DOHH2 (cell line): Measurements from ENCODE around the gene WRAP53.
A peak's percentile ranks its signal among the peaks of the same experiment; 100 is the strongest.

ENCODE experiments used
- H3F3A ChIP-seq: fragments of 200-600 bp; sonication (generic), shearing (Covaris generic); 2 replicates; pipeline ENCODE4 v1.6.0; 2016; ENCODE audit warnings: antibody characterized with exemption, mild to moderate bottlenecking; ENCODE audit not compliant: control insufficient read depth, insufficient read depth
- H3K27ac ChIP-seq: fragments of 200-600 bp; sonication (generic); 2 replicates; pipeline ENCODE4 v1.5.1; 2014; ENCODE audit warnings: low read depth, mild to moderate bottlenecking, low read length, moderate library complexity
- H3K27me3 ChIP-seq: fragments of 200-600 bp; sonication (generic); 2 replicates; pipeline ENCODE4 v1.6.1; 2014; ENCODE audit warnings: mild to moderate bottlenecking, low read length, mixed read lengths; ENCODE audit not compliant: control insufficient read depth
- H3K36me3 ChIP-seq: fragments of 200-600 bp; sonication (generic); 2 replicates; pipeline ENCODE4 v1.6.1; 2014; ENCODE audit warnings: mild to moderate bottlenecking, low read length, moderate library complexity, mixed read lengths; ENCODE audit not compliant: control insufficient read depth
- H3K4me1 ChIP-seq: fragments of 200-600 bp; sonication (generic); 2 replicates; pipeline ENCODE4 v1.6.1; 2014; ENCODE audit warnings: mild to moderate bottlenecking, low read length, mixed read lengths; ENCODE audit not compliant: control insufficient read depth
- H3K4me2 ChIP-seq: fragments of 200-600 bp; sonication (generic); 2 replicates; pipeline ENCODE4 v1.6.0; 2014; ENCODE audit warnings: mild to moderate bottlenecking, low read length, moderate library complexity
- H3K4me3 ChIP-seq: fragments of 200-600 bp; sonication (generic); 2 replicates; pipeline ENCODE4 v1.5.1; 2014; ENCODE audit warnings: mild to moderate bottlenecking, low read length, mixed read lengths
- H3K79me2 ChIP-seq: fragments of 200-600 bp; sonication (generic); 2 replicates; pipeline ENCODE4 v1.6.1; 2014; ENCODE audit warnings: mild to moderate bottlenecking, low read length, mixed read lengths; ENCODE audit not compliant: control insufficient read depth
- H3K9me2 ChIP-seq: fragments of 200-600 bp; sonication (generic); replicated peaks from 2 replicates; pipeline ENCODE4 v1.6.1; 2014; ENCODE audit warnings: mild to moderate bottlenecking, low read length, mixed read lengths; ENCODE audit not compliant: control insufficient read depth
- H3K9me3 ChIP-seq: fragments of 200-600 bp; sonication (generic); 2 replicates; pipeline ENCODE4 v1.6.1; 2014; ENCODE audit warnings: antibody characterized with exemption, low read length, mixed read lengths; ENCODE audit not compliant: control insufficient read depth, insufficient read depth
- H4K20me1 ChIP-seq: fragments of 200-600 bp; sonication (generic); 2 replicates; pipeline ENCODE4 v1.6.0; 2014; ENCODE audit warnings: low read depth, mild to moderate bottlenecking, antibody characterized with exemption, low read length, moderate library complexity; ENCODE audit not compliant: control insufficient read depth, insufficient read depth
- CTCF ChIP-seq: fragments of 200-600 bp; sonication (generic); IDR thresholded peaks from one replicate; pipeline ENCODE4 v1.5.1; 2014; ENCODE audit warnings: antibody characterized with exemption, mild to moderate bottlenecking, low read depth, low read length; ENCODE audit not compliant: poor library complexity, severe bottlenecking
- EZH2phosphoT487 ChIP-seq: fragments of 200-600 bp; sonication (generic); IDR thresholded peaks from 2 replicates; pipeline ENCODE4 v1.6.1; 2017; ENCODE audit warnings: borderline replicate concordance, mild to moderate bottlenecking, antibody characterized with exemption, low read length, moderate library complexity, mixed read lengths

Gene WRAP53

GRCh38 chr17:7684851-7685532, 3.3 kb upstream of the WRAP53 start:
- peaks cover 15% of the 10 kb centered on the region for H3F3A ChIP-seq
- H3K27me3 ChIP-seq = no peaks in the 10 kb centered on the region
- no peaks in the 10 kb centered on the region for H3K9me2 ChIP-seq
- peaks cover 94% of the 10 kb centered on the region for H3K79me2 ChIP-seq
- peaks cover 30% of the 10 kb centered on the region for H4K20me1 ChIP-seq
- TF ChIP-seq EZH2phosphoT487 = no peak
- no peak for TF ChIP-seq CTCF
- H3K4me3 ChIP-seq = peak overlapping the region; percentile 96
- H3K27ac ChIP-seq = no peak overlapping the region
- H3K4me2 ChIP-seq = peak overlapping the region; percentile 82
- no peaks in the 10 kb centered on the region for H3K9me3 ChIP-seq
- peaks cover 23% of the 10 kb centered on the region for H3K4me1 ChIP-seq
- H3K36me3 ChIP-seq = peaks cover 49% of the 10 kb centered on the region

- no peak for TF ChIP-seq EZH2phosphoT487
- peaks cover 30% of the 10 kb centered on the region for H4K20me1 ChIP-seq
These were observed 2.6 kb upstream of the WRAP53 start for GRCh38 chr17:7685533-7686221.

GRCh38 chr17:7686222-7687071, 1.8 kb upstream of the WRAP53 start:
- no peaks in the 10 kb centered on the region for H3K27me3 ChIP-seq
- peak overlapping the region; percentile 82 for H3K4me2 ChIP-seq
- no peaks in the 10 kb centered on the region for H3K9me3 ChIP-seq
- H3K4me3 ChIP-seq = peak overlapping the region; percentile 96
- peaks cover 30% of the 10 kb centered on the region for H4K20me1 ChIP-seq
- H3K9me2 ChIP-seq = no peaks in the 10 kb centered on the region
- peaks cover 54% of the 10 kb centered on the region for H3K36me3 ChIP-seq
- peak overlapping the region; percentile 79 for H3K27ac ChIP-seq
- H3K79me2 ChIP-seq = peaks cover 85% of the 10 kb centered on the region
- TF ChIP-seq EZH2phosphoT487 (no peak), CTCF (no peak)
- peaks cover 23% of the 10 kb centered on the region for H3K4me1 ChIP-seq
- peaks cover 15% of the 10 kb centered on the region for H3F3A ChIP-seq

More at GRCh38 chr17:7685533-7686221, 2.6 kb upstream of the WRAP53 start:
- no peaks in the 10 kb centered on the region for H3K9me2 ChIP-seq
- H3K27ac ChIP-seq = peak overlapping the region; percentile 79
- H3K4me2 ChIP-seq = peak overlapping the region; percentile 82
- H3F3A ChIP-seq = peaks cover 15% of the 10 kb centered on the region
- H3K4me1 ChIP-seq = peaks cover 23% of the 10 kb centered on the region
- no peaks in the 10 kb centered on the region for H3K9me3 ChIP-seq
- H3K4me3 ChIP-seq = peak overlapping the region; percentile 96
- H3K36me3 ChIP-seq = peaks cover 54% of the 10 kb centered on the region
- no peaks in the 10 kb centered on the region for H3K27me3 ChIP-seq
- peaks cover 93% of the 10 kb centered on the region for H3K79me2 ChIP-seq
